Measurements from ENCODE around the gene SPINT3.
"Not testable (repeated sequence)": the region's sequence is repeated elsewhere in the genome, so short reads cannot be mapped to it uniquely, and the experiment has no call there.

The SPINT3 gene

GRCh38 chr20:45502561-45502960 is 12.9 kb downstream of the SPINT3 start:
- DNase-seq (ENCODE audit: low spot score) = no peak

- DNase-seq (ENCODE audit: low spot score) = no peak
Observed at GRCh38 chr20:45501600-45501999, 13.8 kb downstream of the SPINT3 start.

DNA sequence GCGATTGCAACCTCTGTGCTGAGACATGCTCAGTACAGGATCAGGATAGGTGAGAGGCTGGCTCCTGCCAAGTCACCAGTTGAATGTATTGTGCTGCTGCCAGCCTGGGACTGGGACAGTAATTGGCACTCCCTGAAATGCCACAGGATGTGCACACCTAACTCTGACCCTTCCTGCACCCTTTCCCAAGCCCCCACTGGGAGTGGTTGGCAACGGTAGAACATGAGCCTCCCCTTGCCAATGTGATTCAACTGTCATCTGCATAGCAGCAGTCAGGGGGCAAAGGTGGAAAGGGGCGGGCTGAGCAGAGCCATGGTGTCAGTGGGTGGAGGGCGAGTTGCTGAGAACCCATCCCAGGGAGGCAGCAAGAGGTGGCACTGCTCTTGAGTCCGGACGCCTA is 15.4 kb downstream of the SPINT3 start:
- DNase-seq (ENCODE audit: low spot score) = no peak

DNA sequence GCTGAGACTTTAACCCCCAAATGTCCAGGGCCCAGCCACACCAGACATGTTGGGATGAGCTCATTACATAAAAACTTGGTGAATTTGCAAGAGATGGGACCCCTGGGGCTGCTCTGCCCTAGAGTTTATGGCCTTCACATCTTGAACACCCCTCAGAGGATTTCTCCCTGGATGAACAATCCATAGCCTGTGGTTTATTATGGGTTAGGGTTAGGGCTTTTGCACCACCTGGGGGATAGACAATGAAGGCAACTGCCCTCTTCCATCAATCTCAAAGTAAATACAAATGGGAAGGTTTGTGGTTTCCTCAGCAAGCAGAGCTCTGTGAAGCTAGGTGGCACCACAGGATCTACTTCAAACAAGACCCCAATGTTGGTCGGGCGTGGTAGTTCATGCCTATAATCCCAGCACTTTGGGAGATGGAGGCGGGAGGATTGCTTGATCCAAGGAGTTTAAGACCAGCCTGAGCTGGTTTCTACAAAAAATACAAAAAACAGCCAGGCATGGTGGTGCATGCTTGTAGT is 17.4 kb downstream of the SPINT3 start:
- no peak for DNase-seq (ENCODE audit: low spot score)

DNA sequence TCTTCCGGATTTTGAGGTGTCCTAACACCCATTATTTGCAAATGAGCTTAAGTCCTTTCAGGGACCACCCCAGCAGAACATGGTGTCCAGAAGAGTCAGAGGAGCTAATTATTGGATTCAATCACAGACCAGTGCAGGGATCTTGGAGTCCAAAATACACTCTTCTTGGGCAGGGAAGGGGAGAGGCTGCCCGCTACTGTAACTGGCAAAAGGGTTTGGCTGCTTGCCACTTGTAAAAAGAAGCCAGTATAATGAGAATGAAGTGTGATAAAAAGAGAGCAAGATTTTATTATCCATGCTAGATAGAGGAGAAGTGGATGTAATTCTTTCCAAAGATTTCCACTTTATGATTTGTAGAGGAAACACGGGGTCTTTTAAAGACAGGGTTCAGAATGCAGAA is 19.3 kb downstream of the SPINT3 start:
- no peak for DNase-seq (ENCODE audit: low spot score)

- no peak for DNase-seq (ENCODE audit: low spot score)
Observed at GRCh38 chr20:45495501-45495941, 19.9 kb downstream of the SPINT3 start.

GRCh38 chr20:45489083-45489531 is 26.3 kb downstream of the SPINT3 start:
- DNase-seq (ENCODE audit: low spot score) = no peak

- no peak for DNase-seq (ENCODE audit: low spot score)
Observed at GRCh38 chr20:45487231-45487635, 28.2 kb downstream of the SPINT3 start.

DNA sequence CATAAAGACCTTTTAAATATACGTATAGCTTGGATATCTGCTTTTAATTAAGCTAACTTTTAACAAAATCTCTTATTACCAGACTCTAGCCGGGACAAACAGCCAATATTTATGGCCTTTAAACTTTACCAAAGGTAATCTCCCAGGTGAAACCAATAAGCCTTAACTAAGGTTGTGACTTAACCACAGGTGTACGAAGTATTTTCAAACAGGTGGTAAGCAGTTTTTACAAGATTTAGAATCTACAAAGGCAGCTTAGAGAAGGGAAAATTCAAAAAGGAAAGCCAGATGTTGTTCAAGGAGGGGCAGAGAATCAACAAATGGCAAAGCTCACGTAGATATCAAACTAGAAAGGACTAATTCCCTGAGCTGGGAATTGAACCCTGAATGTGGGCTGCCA is 30.0 kb downstream of the SPINT3 start:
- DNase-seq (ENCODE audit: low spot score) = no peak

GRCh38 chr20:45484676-45485075 is 30.7 kb downstream of the SPINT3 start:
- DNase-seq (ENCODE audit: low spot score) = no peak

DNA sequence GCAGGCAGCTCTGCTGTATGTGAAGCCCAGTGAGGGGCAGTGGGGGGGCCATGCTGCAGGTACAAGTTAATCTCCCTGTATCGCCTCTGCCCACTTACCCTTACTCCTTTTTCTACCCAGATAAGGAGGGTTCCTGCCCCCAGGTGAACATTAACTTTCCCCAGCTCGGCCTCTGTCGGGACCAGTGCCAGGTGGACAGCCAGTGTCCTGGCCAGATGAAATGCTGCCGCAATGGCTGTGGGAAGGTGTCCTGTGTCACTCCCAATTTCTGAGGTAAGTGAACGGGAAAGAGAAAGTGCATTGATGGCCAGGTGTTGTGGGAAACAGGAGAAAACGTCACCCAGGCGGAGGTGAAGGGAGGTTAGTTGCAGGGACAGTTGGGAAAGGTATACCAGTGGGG is 35.6 kb downstream of the SPINT3 start:
- DNase-seq (ENCODE audit: low spot score) = no peak

DNA sequence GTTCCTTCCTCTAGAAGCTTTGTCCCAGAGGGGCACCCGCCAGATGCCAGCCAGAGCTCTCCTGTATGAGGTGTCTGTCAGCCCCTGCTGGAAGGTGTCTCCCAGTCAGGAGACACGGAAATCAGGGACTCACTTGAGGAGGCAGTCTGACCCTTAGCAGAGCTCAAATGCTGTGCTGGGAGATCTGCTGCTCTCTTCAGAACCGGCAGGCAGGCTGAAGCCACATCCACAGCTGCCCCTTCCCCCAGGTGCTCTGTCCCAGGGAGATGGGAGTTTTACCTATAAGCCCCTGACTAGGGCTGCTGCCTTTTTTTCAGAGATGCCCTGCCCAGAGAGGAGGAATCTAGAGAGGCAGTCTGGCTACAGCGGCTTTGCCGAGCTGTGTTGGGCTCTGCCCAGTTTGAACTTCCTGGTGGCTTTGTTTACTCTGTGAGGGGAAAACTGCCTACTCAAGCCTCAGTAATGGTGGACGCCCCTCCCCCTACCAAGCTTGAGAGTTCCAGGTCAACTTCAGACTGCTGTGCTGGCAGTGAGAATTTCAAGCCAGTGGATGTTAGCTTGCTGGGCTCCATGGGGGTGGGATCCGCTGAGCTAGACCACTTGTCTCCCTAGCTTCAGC is 37.8 kb downstream of the SPINT3 start:
- DNase-seq (ENCODE audit: low spot score) = not testable (repeated sequence)

DNA sequence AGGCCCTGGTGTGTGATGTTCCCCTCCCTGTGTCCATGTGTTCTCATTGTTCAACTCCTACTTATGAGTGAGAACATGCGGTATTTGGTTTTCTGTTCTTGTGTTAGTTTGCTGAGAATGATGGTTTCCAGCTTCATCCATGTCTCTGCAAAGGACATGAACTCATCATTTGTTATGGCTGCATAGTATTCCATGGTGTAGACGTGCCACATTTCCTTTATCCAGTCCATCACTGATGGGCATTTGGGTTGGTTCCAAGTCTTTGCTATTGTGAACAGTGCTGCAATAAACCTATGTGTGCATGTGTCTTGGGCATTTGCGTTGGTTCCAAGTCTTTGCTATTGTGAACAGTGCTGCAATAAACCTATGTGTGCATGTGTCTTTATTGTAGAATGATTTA is 43.1 kb downstream of the SPINT3 start:
- DNase-seq (ENCODE audit: low spot score) = not testable (repeated sequence)

DNA sequence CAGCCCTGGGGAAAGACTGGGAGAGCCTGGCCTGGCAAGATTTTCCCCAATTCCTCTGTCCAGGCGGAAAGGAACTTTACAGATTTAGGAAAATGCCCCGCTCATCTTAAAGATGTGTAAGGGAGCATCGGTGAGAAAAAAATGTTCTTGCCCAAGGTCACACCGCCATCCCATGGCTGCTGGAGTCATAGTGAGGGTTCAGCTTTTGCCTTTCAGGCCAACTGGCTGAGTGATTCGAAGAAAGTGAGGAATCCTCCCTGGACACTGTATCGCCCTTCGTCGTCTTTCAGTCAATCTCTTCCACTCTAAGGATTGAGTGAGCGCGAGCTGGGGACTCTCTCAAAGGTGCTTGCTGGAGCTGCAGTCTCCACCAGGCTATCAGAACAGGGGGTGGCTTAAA is 44.5 kb downstream of the SPINT3 start:
- no peak for DNase-seq (ENCODE audit: low spot score)

DNA sequence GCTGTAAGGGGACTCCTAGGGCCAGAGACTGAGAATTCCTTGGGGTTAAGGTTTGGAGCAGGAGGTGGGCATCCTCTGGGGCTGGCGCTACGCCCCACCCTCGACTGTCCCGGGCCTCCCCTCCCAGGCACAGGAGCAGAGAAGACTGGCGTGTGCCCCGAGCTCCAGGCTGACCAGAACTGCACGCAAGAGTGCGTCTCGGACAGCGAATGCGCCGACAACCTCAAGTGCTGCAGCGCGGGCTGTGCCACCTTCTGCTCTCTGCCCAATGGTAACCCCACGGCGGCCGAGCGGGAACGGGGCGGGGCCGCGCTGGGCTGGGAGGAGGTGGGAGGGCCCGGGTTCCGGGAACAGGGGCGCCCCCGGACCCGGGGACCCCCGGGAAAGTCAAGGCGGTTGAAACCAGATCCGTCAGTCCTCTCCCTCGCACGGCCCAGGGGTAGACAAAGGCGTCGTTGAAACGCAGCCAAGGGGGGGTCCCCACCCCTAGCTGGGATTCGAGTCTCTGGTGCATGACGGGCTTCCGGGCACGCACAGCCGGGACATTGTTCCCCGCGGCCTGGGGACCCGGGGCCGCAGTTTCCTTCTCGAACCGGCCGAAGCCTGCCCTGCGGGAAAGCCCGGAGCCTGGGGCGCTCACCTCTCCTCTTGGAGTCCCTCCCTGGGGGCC is 45.0 kb downstream of the SPINT3 start:
- DNase-seq (ENCODE audit: low spot score) = no peak

DNA sequence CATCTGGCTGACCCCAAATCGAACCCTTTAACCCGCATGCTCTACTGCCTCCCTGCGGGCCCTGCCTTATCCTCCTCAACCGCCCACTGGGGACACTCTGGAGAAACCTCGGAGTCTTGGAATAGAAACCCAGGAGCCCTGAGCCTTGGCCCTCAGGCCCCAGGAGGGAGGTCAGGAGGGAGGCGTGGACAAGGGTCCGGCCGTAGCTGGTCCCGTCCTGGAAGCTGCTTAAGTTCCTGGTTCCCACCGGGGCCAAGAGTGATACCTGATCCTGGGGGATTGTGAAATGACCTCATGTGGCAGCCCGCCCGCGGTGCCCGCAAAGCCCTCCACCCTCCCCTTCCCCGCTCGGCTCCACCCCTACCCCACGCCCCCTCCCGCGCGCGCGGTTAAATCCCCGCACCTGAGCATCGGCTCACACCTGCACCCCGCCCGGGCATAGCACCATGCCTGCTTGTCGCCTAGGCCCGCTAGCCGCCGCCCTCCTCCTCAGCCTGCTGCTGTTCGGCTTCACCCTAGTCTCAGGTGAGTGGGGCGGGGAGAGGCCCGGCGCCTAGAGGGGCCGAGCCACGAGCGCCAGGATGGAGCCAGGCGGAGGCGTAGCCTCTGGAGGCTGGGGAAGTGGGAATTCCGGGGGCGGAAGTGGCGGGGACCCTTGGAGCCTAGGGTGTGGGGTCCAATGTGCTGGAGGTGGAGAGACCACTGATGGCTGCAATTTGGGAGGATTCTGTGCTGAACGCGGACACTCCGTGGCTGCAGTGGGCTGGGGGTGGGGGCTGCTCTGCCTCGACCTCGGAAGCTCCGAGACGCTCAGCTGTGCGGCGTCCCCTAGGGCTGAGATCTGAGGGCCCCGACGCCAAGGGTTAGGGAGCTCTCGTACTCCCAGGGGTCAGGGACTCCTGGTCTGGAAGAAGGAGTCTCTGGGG is 45.8 kb downstream of the SPINT3 start, which contains the start of gene WFDC2:
Gene WFDC2 (plus strand): TSS at position 418 of the 926 bp plus-strand sequence. CDS start 29 bp downstream, at position 447.
- DNase-seq (ENCODE audit: low spot score) = no peak

- no peak for DNase-seq (ENCODE audit: low spot score)
Observed at GRCh38 chr20:45467861-45468260, 47.6 kb downstream of the SPINT3 start.

GRCh38 chr20:45467172-45467571 is 48.2 kb downstream of the SPINT3 start:
- no peak for DNase-seq (ENCODE audit: low spot score)

DNA sequence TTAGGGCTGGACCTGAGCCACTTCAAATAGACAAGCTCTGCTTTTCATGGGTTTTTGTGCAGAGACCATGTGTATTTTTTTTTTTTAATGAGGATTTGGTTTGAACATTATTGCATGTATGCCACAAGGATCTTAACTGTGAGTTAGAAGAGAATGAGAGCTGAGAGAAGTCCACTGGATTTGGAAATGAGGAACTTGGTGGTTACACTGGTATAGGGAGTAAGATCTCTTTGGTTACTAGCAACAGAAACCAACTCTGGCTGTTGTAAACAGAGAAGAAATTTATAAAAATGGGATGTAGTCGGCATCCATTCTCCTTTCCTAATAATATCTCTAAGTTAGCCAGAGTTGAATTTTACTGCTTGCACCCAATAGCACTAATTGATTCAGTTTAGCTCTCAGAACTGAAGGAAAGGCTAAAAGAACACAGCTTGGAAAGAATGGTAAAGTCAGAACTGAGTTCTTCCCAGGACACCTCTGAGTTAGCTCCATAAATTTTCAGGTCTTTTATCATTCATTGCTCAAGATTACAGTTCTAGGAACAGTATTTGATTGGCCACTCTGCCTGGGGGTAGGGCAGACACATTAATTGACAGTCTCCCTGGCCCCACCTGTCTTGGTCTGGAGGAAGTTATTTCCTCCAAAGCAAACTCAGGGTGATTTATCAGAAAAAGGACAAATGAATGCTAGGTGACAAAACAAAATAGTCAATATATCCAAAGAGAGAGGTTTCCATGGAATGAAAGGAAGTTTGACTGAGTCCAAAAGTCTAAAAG is 49.7 kb downstream of the SPINT3 start:
- no peak for DNase-seq (ENCODE audit: low spot score)

GRCh38 chr20:45463709-45464108 is 51.7 kb downstream of the SPINT3 start:
- no peak for DNase-seq (ENCODE audit: low spot score)

GRCh38 chr20:45462711-45463509 is 52.5 kb downstream of the SPINT3 start:
- no peak for DNase-seq (ENCODE audit: low spot score)

Data from hematopoietic multipotent progenitor cell treated with erythropoietin and hydrocortisone succinate and interleukin-3 and kit ligand, for 15 days (in vitro differentiated cells).